GM23338 (cell line): Measurements from ENCODE around the gene ZNF318. TPM values are rescaled to one million over a fixed set of nuclear protein-coding genes. Genes with fewer than 3 reads are reported as not detected.

Experiments
- ATAC-seq: fragments of 200-7000 bp; cut with Tn5 transposase; 3 replicates; pipeline ENCODE4 v1.9.1; 2020
- DNase-seq: peaks from one replicate; pipeline ENCODE4 v3.0.0-alpha.2; 2015; ENCODE audit warnings: low spot score
- H2AFZ ChIP-seq: fragments of 200-600 bp; sonication (generic); 2 replicates; pipeline ENCODE4 v1.8.0; 2016; ENCODE audit warnings: antibody characterized with exemption, mild to moderate bottlenecking, moderate library complexity
- H3F3A ChIP-seq: fragments of 200-600 bp; sonication (generic); replicated peaks from 2 replicates; pipeline ENCODE4 v1.8.0; 2017; ENCODE audit warnings: antibody characterized with exemption, mixed run types, low read depth
- H3K27ac ChIP-seq: fragments of 200-600 bp; sonication (generic); 2 replicates; pipeline ENCODE4 v1.6.1; 2016; ENCODE audit warnings: low read depth
- H3K27me3 ChIP-seq: fragments of 200-600 bp; sonication (generic); 2 replicates; pipeline ENCODE4 v1.8.0; 2016; ENCODE audit warnings: mild to moderate bottlenecking, mixed run types, moderate library complexity; ENCODE audit not compliant: insufficient read depth
- H3K36me3 ChIP-seq: fragments of 200-600 bp; sonication (generic); 2 replicates; pipeline ENCODE4 v1.8.0; 2016; ENCODE audit warnings: mild to moderate bottlenecking; ENCODE audit not compliant: insufficient read depth
- H3K4me1 ChIP-seq: fragments of 200-600 bp; sonication (generic); 2 replicates; pipeline ENCODE4 v1.8.0; 2016; ENCODE audit warnings: mild to moderate bottlenecking, moderate library complexity; ENCODE audit not compliant: insufficient read depth
- H3K4me2 ChIP-seq: fragments of 200-600 bp; sonication (generic); 2 replicates; pipeline ENCODE4 v1.7.1; 2017; ENCODE audit warnings: mixed run types
- H3K4me3 ChIP-seq: fragments of 200-600 bp; sonication (generic); 2 replicates; pipeline ENCODE4 v1.6.1; 2016; ENCODE audit warnings: mixed run types
- H3K79me2 ChIP-seq: fragments of 200-600 bp; sonication (generic); replicated peaks from 2 replicates; pipeline ENCODE4 v1.8.0; 2017; ENCODE audit warnings: mild to moderate bottlenecking; ENCODE audit not compliant: insufficient read depth
- H3K9me2 ChIP-seq: fragments of 200-600 bp; sonication (generic); 2 replicates; pipeline ENCODE4 v1.8.0; 2017; ENCODE audit not compliant: insufficient read depth
- H4K20me1 ChIP-seq: fragments of 200-600 bp; sonication (generic); replicated peaks from 2 replicates; pipeline ENCODE4 v1.8.0; 2017; ENCODE audit warnings: mild to moderate bottlenecking; ENCODE audit not compliant: insufficient read depth
- H3K27ac Mint-ChIP-seq: 2 replicates; pipeline ENCODE4 v1.8.0; 2020; ENCODE audit warnings: inconsistent platforms, mild to moderate bottlenecking, moderate library complexity, mixed read lengths
- H3K27me3 Mint-ChIP-seq: 3 replicates; pipeline ENCODE4 v1.8.0; 2022; ENCODE audit warnings: low read depth, mild to moderate bottlenecking, moderate library complexity, mixed read lengths, inconsistent platforms; ENCODE audit not compliant: insufficient read depth, poor library complexity
- H3K36me3 Mint-ChIP-seq: 3 replicates; pipeline ENCODE4 v1.8.0; 2021; ENCODE audit warnings: low read depth, mild to moderate bottlenecking, inconsistent platforms, moderate library complexity, mixed read lengths
- H3K4me1 Mint-ChIP-seq: 3 replicates; pipeline ENCODE4 v1.8.0; 2020; ENCODE audit warnings: mild to moderate bottlenecking, inconsistent platforms, mixed read lengths
- H3K4me3 Mint-ChIP-seq: 3 replicates; pipeline ENCODE4 v1.8.0; 2021; ENCODE audit warnings: moderate library complexity, mild to moderate bottlenecking, inconsistent platforms, mixed read lengths
- H3K9me3 Mint-ChIP-seq: 3 replicates; pipeline ENCODE4 v1.8.0; 2020; ENCODE audit warnings: moderate library complexity, mild to moderate bottlenecking, inconsistent platforms, mixed read lengths
- CREB1 ChIP-seq: fragments of 250-450 bp; sonication (Bioruptor Pico); IDR thresholded peaks from 2 replicates; pipeline ENCODE4 v1.5.0; 2020; ENCODE audit warnings: low read depth, mild to moderate bottlenecking, moderate library complexity
- CTCF ChIP-seq, 2 experiments: fragments of 200-600 bp in 1 of 2; sonication (generic) in 1 of 2; conservative IDR thresholded peaks; 2 replicates each; pipeline versions ENCODE4 v1.5.1 to v1.6.1; 2016 to 2017; ENCODE audit warnings: antibody characterized with exemption in 2 of 2, low read depth in 2 of 2, mild to moderate bottlenecking in 2 of 2, moderate library complexity in 1 of 2
- ETS1 ChIP-seq: IDR thresholded peaks from 2 replicates; pipeline ENCODE4 v1.6.1; 2016; ENCODE audit warnings: antibody characterized with exemption
- EZH2 ChIP-seq: fragments of 200-600 bp; sonication (generic); IDR thresholded peaks from one replicate; pipeline ENCODE4 v1.8.0; 2017; ENCODE audit warnings: antibody characterized with exemption, mild to moderate bottlenecking, low read depth; ENCODE audit not compliant: unreplicated experiment
- EZH2phosphoT487 ChIP-seq: fragments of 200-600 bp; sonication (generic); IDR thresholded peaks from one replicate; pipeline ENCODE4 v1.8.1; 2018; ENCODE audit warnings: antibody characterized with exemption; ENCODE audit not compliant: unreplicated experiment
- JUNB ChIP-seq: IDR thresholded peaks from one replicate; pipeline ENCODE4 v1.6.1; 2016; ENCODE audit warnings: antibody characterized with exemption; ENCODE audit not compliant: unreplicated experiment
- NANOG ChIP-seq: IDR thresholded peaks from 2 replicates; pipeline ENCODE4 v1.6.1; 2016; ENCODE audit warnings: antibody characterized with exemption, borderline replicate concordance
- POLR2AphosphoS5 ChIP-seq: IDR thresholded peaks from 2 replicates; pipeline ENCODE4 v1.6.1; 2016; ENCODE audit warnings: antibody characterized with exemption, low read depth
- REST ChIP-seq: IDR thresholded peaks from one replicate; pipeline ENCODE4 v1.6.1; 2018; ENCODE audit warnings: antibody characterized with exemption; ENCODE audit not compliant: unreplicated experiment
- STAT1 ChIP-seq: IDR thresholded peaks from one replicate; pipeline ENCODE4 v1.6.1; 2016; ENCODE audit warnings: antibody characterized with exemption; ENCODE audit not compliant: unreplicated experiment
- ZNF114 ChIP-seq: fragments of 250-450 bp; sonication (Bioruptor Pico); IDR thresholded peaks from 2 replicates; pipeline ENCODE4 v1.5.0; 2020; ENCODE audit warnings: mild to moderate bottlenecking, moderate library complexity
- ZNF331 ChIP-seq: fragments of 250-450 bp; sonication (Bioruptor Pico); IDR thresholded peaks from 2 replicates; pipeline ENCODE4 v1.5.0; 2020; ENCODE audit warnings: low read depth, mild to moderate bottlenecking, moderate library complexity
- polyA plus RNA-seq: library from polyadenylated mRNA; unstranded; fragments of >200 nt; fragmentation: Nextera tagmentation; extraction: Ambion mirVana; gene quantifications from 2 replicates; pipeline ENCODE4 v1.2.1, GENCODE V29; 2016
- total RNA-seq: library from RNA; depleted of rRNA; stranded (reverse); fragments of >200 nt; shearing (Covaris generic); gene quantifications from 2 replicates; pipeline ENCODE4 v1.2.3, GENCODE V29; 2014

Gene ZNF318
- total and polyA plus RNA-seq, 2 experiments from 2014 or later, result 8.7 to 19.5 TPM

GRCh38 chr6:43301081-43301870 lies 68.2 kb downstream of the ZNF318 start:
- Histone ChIP-seq H3K4me3 (no peak overlapping the region), H2AFZ (no peak overlapping the region), H3F3A (no peaks in the 10 kb centered on the region), H3K27me3 (no peaks in the 10 kb centered on the region), H3K36me3 (no peaks in the 10 kb centered on the region), H3K9me2 (0 out of 2 replicates have a peak, but pooled peaks cover 4% of the 10 kb centered on the region), H3K79me2 (no peaks in the 10 kb centered on the region), H3K4me2 (no peak overlapping the region), H4K20me1 (no peaks in the 10 kb centered on the region), H3K27ac (no peak overlapping the region), H3K4me1 (0 out of 2 replicates have a peak, but pooled peaks cover 5% of the 10 kb centered on the region)
- Mint-ChIP-seq H3K4me1 (peaks cover 11% of the 10 kb centered on the region), H3K4me3 (no peak overlapping the region), H3K36me3 (peaks cover 7% of the 10 kb centered on the region; the same call in 1 of the 3 replicates), H3K9me3 (no peaks in the 10 kb centered on the region), H3K27me3 (peaks cover 8% of the 10 kb centered on the region), H3K27ac (no peak overlapping the region)
- TF ChIP-seq CREB1 (no peak), JUNB (no peak), NANOG (no peak)
- ATAC-seq, result no peak
- DNase-seq, result no peak

- Mint-ChIP-seq H3K27me3 (peaks cover 8% of the 10 kb centered on the region), H3K4me3 (no peak overlapping the region), H3K9me3 (no peaks in the 10 kb centered on the region), H3K36me3 (no peaks in the 10 kb centered on the region), H3K27ac (no peak overlapping the region), H3K4me1 (peaks cover 4% of the 10 kb centered on the region; the same call in 2 of the 3 replicates)
- Histone ChIP-seq H3K36me3 (no peaks in the 10 kb centered on the region), H3K4me2 (no peak overlapping the region), H3K27me3 (no peaks in the 10 kb centered on the region), H4K20me1 (no peaks in the 10 kb centered on the region), H3F3A (no peaks in the 10 kb centered on the region), H3K9me2 (peaks cover 4% of the 10 kb centered on the region; the same call in 1 of the 2 replicates), H3K27ac (no peak overlapping the region), H3K4me3 (no peak overlapping the region), H2AFZ (no peak overlapping the region), H3K4me1 (no peaks in the 10 kb centered on the region), H3K79me2 (no peaks in the 10 kb centered on the region)
- ATAC-seq (no peak), DNase-seq (no peak)
- TF ChIP-seq NANOG (no peak), CREB1 (no peak), REST (no peak), POLR2AphosphoS5 (no peak), JUNB (no peak), CTCF (conservative IDR thresholded peaks at IDR 0.05; ENCODE audit: low read depth in 2 of 2) (no peak), ETS1 (no peak), EZH2 (no peak), EZH2phosphoT487 (no peak), STAT1 (no peak), ZNF331 (no peak), ZNF114 (no peak)
Measured at GRCh38 chr6:43299338-43300293, 69.8 kb downstream of the ZNF318 start.
